GM23338 (cell line): ENCODE results near the gene HNMT. TPM values are rescaled to one million over a fixed set of nuclear protein-coding genes. Genes with fewer than 3 reads are reported as not detected.

Experiments used
- ATAC-seq: fragments of 200-7000 bp; cut with Tn5 transposase; 3 replicates; pipeline ENCODE4 v1.9.1; 2020
- DNase-seq: peaks from one replicate; pipeline ENCODE4 v3.0.0-alpha.2; 2015; ENCODE audit warnings: low spot score
- H2AFZ ChIP-seq: fragments of 200-600 bp; sonication (generic); 2 replicates; pipeline ENCODE4 v1.8.0; 2016; ENCODE audit warnings: antibody characterized with exemption, mild to moderate bottlenecking, moderate library complexity
- H3F3A ChIP-seq: fragments of 200-600 bp; sonication (generic); replicated peaks from 2 replicates; pipeline ENCODE4 v1.8.0; 2017; ENCODE audit warnings: antibody characterized with exemption, mixed run types, low read depth
- H3K27ac ChIP-seq: fragments of 200-600 bp; sonication (generic); 2 replicates; pipeline ENCODE4 v1.6.1; 2016; ENCODE audit warnings: low read depth
- H3K27me3 ChIP-seq: fragments of 200-600 bp; sonication (generic); 2 replicates; pipeline ENCODE4 v1.8.0; 2016; ENCODE audit warnings: mild to moderate bottlenecking, mixed run types, moderate library complexity; ENCODE audit not compliant: insufficient read depth
- H3K36me3 ChIP-seq: fragments of 200-600 bp; sonication (generic); 2 replicates; pipeline ENCODE4 v1.8.0; 2016; ENCODE audit warnings: mild to moderate bottlenecking; ENCODE audit not compliant: insufficient read depth
- H3K4me1 ChIP-seq: fragments of 200-600 bp; sonication (generic); 2 replicates; pipeline ENCODE4 v1.8.0; 2016; ENCODE audit warnings: mild to moderate bottlenecking, moderate library complexity; ENCODE audit not compliant: insufficient read depth
- H3K4me2 ChIP-seq: fragments of 200-600 bp; sonication (generic); 2 replicates; pipeline ENCODE4 v1.7.1; 2017; ENCODE audit warnings: mixed run types
- H3K4me3 ChIP-seq: fragments of 200-600 bp; sonication (generic); 2 replicates; pipeline ENCODE4 v1.6.1; 2016; ENCODE audit warnings: mixed run types
- H3K79me2 ChIP-seq: fragments of 200-600 bp; sonication (generic); replicated peaks from 2 replicates; pipeline ENCODE4 v1.8.0; 2017; ENCODE audit warnings: mild to moderate bottlenecking; ENCODE audit not compliant: insufficient read depth
- H3K9me2 ChIP-seq: fragments of 200-600 bp; sonication (generic); 2 replicates; pipeline ENCODE4 v1.8.0; 2017; ENCODE audit not compliant: insufficient read depth
- H4K20me1 ChIP-seq: fragments of 200-600 bp; sonication (generic); replicated peaks from 2 replicates; pipeline ENCODE4 v1.8.0; 2017; ENCODE audit warnings: mild to moderate bottlenecking; ENCODE audit not compliant: insufficient read depth
- H3K27ac Mint-ChIP-seq: 2 replicates; pipeline ENCODE4 v1.8.0; 2020; ENCODE audit warnings: inconsistent platforms, mild to moderate bottlenecking, moderate library complexity, mixed read lengths
- H3K27me3 Mint-ChIP-seq: 3 replicates; pipeline ENCODE4 v1.8.0; 2022; ENCODE audit warnings: low read depth, mild to moderate bottlenecking, moderate library complexity, mixed read lengths, inconsistent platforms; ENCODE audit not compliant: insufficient read depth, poor library complexity
- H3K36me3 Mint-ChIP-seq: 3 replicates; pipeline ENCODE4 v1.8.0; 2021; ENCODE audit warnings: low read depth, mild to moderate bottlenecking, inconsistent platforms, moderate library complexity, mixed read lengths
- H3K4me1 Mint-ChIP-seq: 3 replicates; pipeline ENCODE4 v1.8.0; 2020; ENCODE audit warnings: mild to moderate bottlenecking, inconsistent platforms, mixed read lengths
- H3K4me3 Mint-ChIP-seq: 3 replicates; pipeline ENCODE4 v1.8.0; 2021; ENCODE audit warnings: moderate library complexity, mild to moderate bottlenecking, inconsistent platforms, mixed read lengths
- H3K9me3 Mint-ChIP-seq: 3 replicates; pipeline ENCODE4 v1.8.0; 2020; ENCODE audit warnings: moderate library complexity, mild to moderate bottlenecking, inconsistent platforms, mixed read lengths
- CREB1 ChIP-seq: fragments of 250-450 bp; sonication (Bioruptor Pico); IDR thresholded peaks from 2 replicates; pipeline ENCODE4 v1.5.0; 2020; ENCODE audit warnings: low read depth, mild to moderate bottlenecking, moderate library complexity
- JUNB ChIP-seq: IDR thresholded peaks from one replicate; pipeline ENCODE4 v1.6.1; 2016; ENCODE audit warnings: antibody characterized with exemption; ENCODE audit not compliant: unreplicated experiment
- POLR2AphosphoS5 ChIP-seq: IDR thresholded peaks from 2 replicates; pipeline ENCODE4 v1.6.1; 2016; ENCODE audit warnings: antibody characterized with exemption, low read depth
- REST ChIP-seq: IDR thresholded peaks from one replicate; pipeline ENCODE4 v1.6.1; 2018; ENCODE audit warnings: antibody characterized with exemption; ENCODE audit not compliant: unreplicated experiment
- STAT1 ChIP-seq: IDR thresholded peaks from one replicate; pipeline ENCODE4 v1.6.1; 2016; ENCODE audit warnings: antibody characterized with exemption; ENCODE audit not compliant: unreplicated experiment
- ZNF331 ChIP-seq: fragments of 250-450 bp; sonication (Bioruptor Pico); IDR thresholded peaks from 2 replicates; pipeline ENCODE4 v1.5.0; 2020; ENCODE audit warnings: low read depth, mild to moderate bottlenecking, moderate library complexity
- ZNF462 ChIP-seq: fragments of 250-450 bp; sonication (Bioruptor Pico); IDR thresholded peaks from 2 replicates; pipeline ENCODE4 v1.5.0; 2020; ENCODE audit warnings: mild to moderate bottlenecking, moderate library complexity
- polyA plus RNA-seq: library from polyadenylated mRNA; unstranded; fragments of >200 nt; fragmentation: Nextera tagmentation; extraction: Ambion mirVana; gene quantifications from 2 replicates; pipeline ENCODE4 v1.2.1, GENCODE V29; 2016
- total RNA-seq: library from RNA; depleted of rRNA; stranded (reverse); fragments of >200 nt; shearing (Covaris generic); gene quantifications from 2 replicates; pipeline ENCODE4 v1.2.3, GENCODE V29; 2014

Gene HNMT
- total and polyA plus RNA-seq, 2 experiments from 2014 or later = 3.3 to 3.4 TPM

GRCh38 chr2:137991078-137991477 lies 26.8 kb downstream of the HNMT start:
- no peak overlapping the region for H3K4me3 Mint-ChIP-seq
- peaks cover 8% of the 10 kb centered on the region for H3K36me3 Mint-ChIP-seq
- ATAC-seq = no peak
- H3K4me2 ChIP-seq = no peak overlapping the region
- no peaks in the 10 kb centered on the region for H3F3A ChIP-seq
- no peaks in the 10 kb centered on the region for H4K20me1 ChIP-seq
- no peaks in the 10 kb centered on the region for H3K27me3 ChIP-seq
- DNase-seq = no peak
- TF ChIP-seq CREB1 (CRISPR knock-in tag) (no peak), ZNF462 (CRISPR knock-in tag) (no peak), REST (no peak), POLR2AphosphoS5 (no peak), ZNF331 (CRISPR knock-in tag) (no peak), JUNB (no peak), STAT1 (no peak)
- peaks cover 3% of the 10 kb centered on the region for H3K27me3 Mint-ChIP-seq
- no peaks in the 10 kb centered on the region for H3K4me1 Mint-ChIP-seq
- no peak overlapping the region for H2AFZ ChIP-seq
- no peak overlapping the region for H3K27ac Mint-ChIP-seq
- H3K27ac ChIP-seq = no peak overlapping the region
- H3K79me2 ChIP-seq = no peaks in the 10 kb centered on the region
- H3K4me1 ChIP-seq = no peaks in the 10 kb centered on the region
- H3K9me2 ChIP-seq = 0 out of 2 replicates have a peak, but pooled peaks cover 3% of the 10 kb centered on the region
- H3K36me3 ChIP-seq = no peaks in the 10 kb centered on the region; the same call in 1 of the 2 replicates
- H3K9me3 Mint-ChIP-seq = peaks cover 8% of the 10 kb centered on the region; the same call in 2 of the 3 replicates
- H3K4me3 ChIP-seq = no peak overlapping the region
